IMR-90 (cell line): Measurements from ENCODE around the gene SMARCC2. TPM values are rescaled to one million over a fixed set of nuclear protein-coding genes. Genes with fewer than 3 reads are reported as not detected.

ENCODE experiments used
- SMC3 ChIP-seq: fragments of 150-350 bp; IDR thresholded peaks from 2 replicates; pipeline ENCODE4 v1.6.1; 2016; ENCODE audit warnings: low read depth, mild to moderate bottlenecking, antibody characterized with exemption, low read length, moderate library complexity
- USF2 ChIP-seq: fragments of 150-350 bp; IDR thresholded peaks from 2 replicates; pipeline ENCODE4 v1.6.1; 2017; ENCODE audit warnings: mild to moderate bottlenecking, antibody characterized with exemption, low read length, low read depth
- polyA plus RNA-seq, 3 experiments: library from polyadenylated mRNA; depleted of rRNA; stranded (reverse); fragments of >200 nt; gene quantifications; 2 replicates each; pipeline ENCODE4 v1.2.3, GENCODE V29; 2012; ENCODE audit warnings: low replicate concordance in 1 of 3
- total RNA-seq: library from RNA; depleted of rRNA; stranded (reverse); fragments of >200 nt; gene quantifications from 2 replicates; pipeline ENCODE4 v1.2.3, GENCODE V29; 2012

Gene SMARCC2
- total and polyA plus RNA-seq, 2 of the 4 experiments (the other 2 are of a cell fraction), result 42.3 to 43.8 TPM

GRCh38 chr12:56127888-56128669 is 61.2 kb downstream of the SMARCC2 start, which contains the start of gene ESYT1 (continued):
- peak; percentile 90 for TF ChIP-seq USF2
- TF ChIP-seq SMC3, result no peak
